Spleen (tissue), 7 donors: ENCODE measurements around the gene NOXRED1.

Experiments
- CTCF ChIP-seq, 11 experiments: fragments of 200-600 bp in 7 of 11; fragments of 450-650 bp in 4 of 11; sonication (generic) in 4 of 11; IDR thresholded peaks in 8 of 11; conservative IDR thresholded peaks in 3 of 11; 1 replicate in 7 of 11; 2 replicates in 4 of 11; pipeline versions ENCODE4 v1.4.0 to v1.8.0; 2016 to 2021; ENCODE audit warnings: antibody characterized with exemption in 11 of 11, inconsistent platforms in 4 of 11, mild to moderate bottlenecking in 1 of 11
- POLR2AphosphoS5 ChIP-seq, 3 donors: sonication (generic); formaldehyde crosslinking; IDR thresholded peaks; one replicate each; pipeline ENCODE4 v1.5.1; 2017; ENCODE audit warnings: antibody characterized with exemption in 3 of 3
- donor health status: DM: no; HTN: no; CAD: no; lungs with moderate emphysema.
- donor health status: DM: no; HTN: no; CAD: no.
- donor health status: DM: no; HTN: no; CAD: no.

- TF ChIP-seq POLR2AphosphoS5 (IDR thresholded peaks at IDR 0.05): peak in 2 of 3 donors; percentile 13 to 21
- no peak for TF ChIP-seq CTCF (IDR thresholded peaks at IDR 0.05 in 8 of 11, conservative IDR thresholded peaks at IDR 0.05 in 3 of 11)
Observed at GRCh38 chr14:77469067-77469505, 45.8 kb upstream of the NOXRED1 start.
